Activated CD4-positive, alpha-beta T cell treated with anti-CD3 and anti-CD28 coated beads, Interleukin-2, amount 50 U/mL, for 24 hours (primary cell): ENCODE results near the gene PZP.
"Not testable (repeated sequence)": the region's sequence is repeated elsewhere in the genome, so short reads cannot be mapped to it uniquely, and the experiment has no call there.

Experiments used
- DNase-seq, 2 donors: peaks; one replicate each; pipeline ENCODE4 v3.0.0-alpha.2; 2020; ENCODE audit warnings: low read depth in 1 of 2, low spot score in 1 of 2

The PZP gene

GRCh38 chr12:9208229-9208628 is at the start of gene PZP:
Gene PZP (minus strand): TSS chr12:9208395. CDS start chr12:9208341, 54 bp downstream.
- DNase-seq: no peak

- no peak for DNase-seq
Measured at GRCh38 chr12:9256758-9257405, 48.7 kb upstream of the PZP start.

GRCh38 chr12:9256341-9256740 is 48.1 kb upstream of the PZP start:
- no peak for DNase-seq

GRCh38 chr12:9255837-9256236 is 47.6 kb upstream of the PZP start:
- no peak for DNase-seq

GRCh38 chr12:9253464-9253863 is 45.3 kb upstream of the PZP start:
- DNase-seq: no peak

GRCh38 chr12:9252791-9253190 is 44.6 kb upstream of the PZP start:
- not testable (repeated sequence) for DNase-seq

GRCh38 chr12:9252256-9252655 is 44.1 kb upstream of the PZP start:
- no peak for DNase-seq

- no peak for DNase-seq
Measured at GRCh38 chr12:9248435-9248834, 40.2 kb upstream of the PZP start.

GRCh38 chr12:9244894-9245293 is 36.7 kb upstream of the PZP start:
- DNase-seq: peak; percentile 35 to 54

GRCh38 chr12:9243999-9244649 is 35.9 kb upstream of the PZP start:
- DNase-seq: no peak

GRCh38 chr12:9241301-9241700 is 33.1 kb upstream of the PZP start:
- no peak for DNase-seq

GRCh38 chr12:9240776-9241175 is 32.6 kb upstream of the PZP start:
- no peak for DNase-seq

GRCh38 chr12:9240004-9240635 is 31.9 kb upstream of the PZP start:
- peak in 1 of 2 donors; percentile 7 for DNase-seq

GRCh38 chr12:9237286-9237685 is 29.1 kb upstream of the PZP start:
- DNase-seq: no peak

- DNase-seq: no peak
Measured at GRCh38 chr12:9235519-9235918, 27.3 kb upstream of the PZP start.

- no peak for DNase-seq
Measured at GRCh38 chr12:9227950-9228349, 19.8 kb upstream of the PZP start.

GRCh38 chr12:9223830-9224229 is 15.6 kb upstream of the PZP start:
- DNase-seq: no peak

GRCh38 chr12:9221483-9221882 is 13.3 kb upstream of the PZP start:
- no peak for DNase-seq

GRCh38 chr12:9221011-9221410 is 12.8 kb upstream of the PZP start:
- not testable (repeated sequence) for DNase-seq

GRCh38 chr12:9214534-9214933 is 6.3 kb upstream of the PZP start:
- DNase-seq: no peak

GRCh38 chr12:9211687-9212086 is 3.5 kb upstream of the PZP start:
- DNase-seq: no peak

GRCh38 chr12:9204380-9204779 is 3.8 kb downstream of the PZP start:
- no peak for DNase-seq

- no peak for DNase-seq
Measured at GRCh38 chr12:9198012-9198411, 10.2 kb downstream of the PZP start.
